ENCODE measurements around the gene TOR3A. TPM values are rescaled to one million over a fixed set of nuclear protein-coding genes. Genes with fewer than 3 reads are reported as not detected.

TOR3A gene
- polyA plus RNA-seq, 3 donors = 50.0 to 67.8 (median 60.9) TPM

DNA sequence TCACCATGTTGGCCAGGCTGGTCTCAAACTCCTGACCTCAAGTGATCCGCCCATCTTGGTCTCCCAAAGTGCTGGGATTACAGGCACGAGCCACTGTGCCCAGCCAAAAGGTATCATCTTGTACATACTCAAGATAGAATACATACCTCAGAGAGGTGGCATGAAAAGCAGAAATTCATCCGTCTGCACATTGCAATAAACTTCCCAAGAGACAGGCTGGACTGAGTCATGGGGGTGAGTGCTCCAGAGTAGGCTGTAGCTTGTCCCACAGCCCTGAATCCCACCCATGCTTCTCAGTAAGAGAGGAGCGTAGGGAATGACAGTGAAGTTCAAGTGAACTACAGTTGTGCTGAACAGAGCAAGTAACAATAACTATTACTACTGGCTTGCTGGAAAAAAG is 19.7 kb downstream of the TOR3A start:
- no peak overlapping the region for H2AFZ ChIP-seq (ENCODE audit: insufficient read depth, low read depth, low read length, poor library complexity, severe bottlenecking)
- H4K20me1 ChIP-seq (ENCODE audit: insufficient read depth, low read length) = no peaks in the 10 kb centered on the region
- H3K36me3 ChIP-seq (replicated peaks in 1 of 2; ENCODE audit: control insufficient read depth in 1 of 2, insufficient read depth in 2 of 2, low read length in 2 of 2) = peaks cover 14 to 20% of the 10 kb centered on the region in 2 donors
- Mint-ChIP-seq H3K27ac (no peak overlapping the region), H3K4me1 (no peaks in the 10 kb centered on the region), H3K4me3 (no peak overlapping the region), H3K36me3 (peaks cover 23 to 26% of the 10 kb centered on the region in 2 donors), H3K27me3 (ENCODE audit: low read depth in 3 of 3) (no peaks in the 10 kb centered on the region), H3K9me3 (no peaks in the 10 kb centered on the region)
- intact Hi-C loops (cut with micrococcal nuclease) = no loop called here
- no peaks in the 10 kb centered on the region for H3K4me1 ChIP-seq (ENCODE audit: control insufficient read depth in 1 of 2, insufficient read depth in 2 of 2, low read length in 2 of 2)
- H3K27ac ChIP-seq (ENCODE audit: low read depth in 1 of 2, low read length in 2 of 2) = no peak overlapping the region
- no peaks in the 10 kb centered on the region for H3K79me2 ChIP-seq (ENCODE audit: insufficient read depth, low read length)
- H3K9ac ChIP-seq (ENCODE audit: insufficient read depth, low read length, poor library complexity, severe bottlenecking) = no peak overlapping the region
- 100% methylated on average over 1 of the region's 4 CpGs for WGBS (ENCODE audit: insufficient coverage)
- TF ChIP-seq, protein P1, sequence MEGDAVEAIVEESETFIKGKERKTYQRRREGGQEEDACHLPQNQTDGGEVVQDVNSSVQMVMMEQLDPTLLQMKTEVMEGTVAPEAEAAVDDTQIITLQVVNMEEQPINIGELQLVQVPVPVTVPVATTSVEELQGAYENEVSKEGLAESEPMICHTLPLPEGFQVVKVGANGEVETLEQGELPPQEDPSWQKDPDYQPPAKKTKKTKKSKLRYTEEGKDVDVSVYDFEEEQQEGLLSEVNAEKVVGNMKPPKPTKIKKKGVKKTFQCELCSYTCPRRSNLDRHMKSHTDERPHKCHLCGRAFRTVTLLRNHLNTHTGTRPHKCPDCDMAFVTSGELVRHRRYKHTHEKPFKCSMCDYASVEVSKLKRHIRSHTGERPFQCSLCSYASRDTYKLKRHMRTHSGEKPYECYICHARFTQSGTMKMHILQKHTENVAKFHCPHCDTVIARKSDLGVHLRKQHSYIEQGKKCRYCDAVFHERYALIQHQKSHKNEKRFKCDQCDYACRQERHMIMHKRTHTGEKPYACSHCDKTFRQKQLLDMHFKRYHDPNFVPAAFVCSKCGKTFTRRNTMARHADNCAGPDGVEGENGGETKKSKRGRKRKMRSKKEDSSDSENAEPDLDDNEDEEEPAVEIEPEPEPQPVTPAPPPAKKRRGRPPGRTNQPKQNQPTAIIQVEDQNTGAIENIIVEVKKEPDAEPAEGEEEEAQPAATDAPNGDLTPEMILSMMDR (IDR thresholded peaks at IDR 0.05) = no peak
- no peak for DNase-seq
- H3K4me2 ChIP-seq (replicated peaks; ENCODE audit: extremely low read depth, low read length, poor library complexity, severe bottlenecking) = no peak overlapping the region
- no peaks in the 10 kb centered on the region for H3K9me3 ChIP-seq (replicated peaks in 1 of 2; ENCODE audit: control insufficient read depth in 1 of 2, insufficient read depth in 1 of 2, low read length in 2 of 2)
- no peaks in the 10 kb centered on the region for H3K27me3 ChIP-seq (ENCODE audit: control insufficient read depth in 2 of 2, insufficient read depth in 2 of 2, low read length in 2 of 2)
- no peak overlapping the region for H3K4me3 ChIP-seq (replicated peaks in 1 of 3; ENCODE audit: low read depth in 2 of 3, low read length in 3 of 3)

DNA sequence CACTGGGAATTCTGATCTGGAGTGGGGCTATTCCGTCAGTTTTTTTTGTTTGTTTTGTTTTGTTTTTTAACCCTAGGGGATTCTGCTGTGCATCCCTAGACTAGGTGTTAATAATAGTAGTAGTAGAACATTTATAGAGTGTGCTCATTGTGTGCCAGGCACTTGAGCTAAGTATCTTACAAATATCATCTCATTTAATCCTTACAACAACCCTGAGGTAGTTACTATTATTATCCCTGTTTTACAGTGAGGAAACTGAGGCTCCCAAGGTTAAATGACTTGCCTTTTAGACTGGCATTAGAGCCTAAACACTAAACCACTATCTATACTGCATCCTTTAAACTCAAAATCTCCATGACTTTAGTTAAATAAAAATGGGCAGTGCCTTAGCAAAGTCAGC is 22.1 kb downstream of the TOR3A start:
- Histone ChIP-seq H3K4me1 (ENCODE audit: control insufficient read depth in 1 of 2, insufficient read depth in 2 of 2, low read length in 2 of 2) (no peaks in the 10 kb centered on the region), H3K36me3 (replicated peaks in 1 of 2; ENCODE audit: control insufficient read depth in 1 of 2, insufficient read depth in 2 of 2, low read length in 2 of 2) (peaks cover 14 to 23% of the 10 kb centered on the region in 2 donors), H3K27ac (ENCODE audit: low read depth in 1 of 2, low read length in 2 of 2) (no peak overlapping the region), H3K27me3 (ENCODE audit: control insufficient read depth in 2 of 2, insufficient read depth in 2 of 2, low read length in 2 of 2) (no peaks in the 10 kb centered on the region), H4K20me1 (ENCODE audit: insufficient read depth, low read length) (no peaks in the 10 kb centered on the region), H2AFZ (ENCODE audit: insufficient read depth, low read depth, low read length, poor library complexity, severe bottlenecking) (no peak overlapping the region), H3K4me2 (replicated peaks; ENCODE audit: extremely low read depth, low read length, poor library complexity, severe bottlenecking) (no peak overlapping the region), H3K9me3 (replicated peaks in 1 of 2; ENCODE audit: control insufficient read depth in 1 of 2, insufficient read depth in 1 of 2, low read length in 2 of 2) (no peaks in the 10 kb centered on the region), H3K79me2 (ENCODE audit: insufficient read depth, low read length) (no peaks in the 10 kb centered on the region), H3K9ac (ENCODE audit: insufficient read depth, low read length, poor library complexity, severe bottlenecking) (no peak overlapping the region), H3K4me3 (replicated peaks in 1 of 3; ENCODE audit: low read depth in 2 of 3, low read length in 3 of 3) (no peak overlapping the region)
- Mint-ChIP-seq H3K9me3 (peaks cover 0 to 1% (median 0%) of the 10 kb centered on the region in 7 donors), H3K4me3 (no peak overlapping the region), H3K27me3 (ENCODE audit: low read depth in 3 of 3) (peaks cover 0 to 1% (median 0%) of the 10 kb centered on the region in 3 donors), H3K36me3 (peaks cover 26% of the 10 kb centered on the region in 2 donors), H3K27ac (no peak overlapping the region), H3K4me1 (no peaks in the 10 kb centered on the region)
- intact Hi-C loops (cut with micrococcal nuclease) = no loop called here
- no CpG with 5 or more reads among the region's 1 CpG for WGBS (ENCODE audit: insufficient coverage)
- DNase-seq = no peak
- TF ChIP-seq, protein P1 (IDR thresholded peaks at IDR 0.05) = no peak

All from CD14-positive monocyte (primary cell).